Mesendoderm (in vitro differentiated cells): ENCODE measurements around the gene TRIP10.
A peak's percentile ranks its signal among the peaks of the same experiment; 100 is the strongest.

Experiments used
- DNase-seq: peaks from one replicate; pipeline ENCODE4 v3.0.0; 2013
- H2AK5ac ChIP-seq: 2 replicates; pipeline ENCODE4 v1.6.1; 2013; ENCODE audit warnings: low read length, inconsistent platforms
- H2BK120ac ChIP-seq: 2 replicates; pipeline ENCODE4 v1.6.1; 2013; ENCODE audit warnings: low read depth, mild to moderate bottlenecking, low read length, moderate library complexity, mixed read lengths
- H2BK15ac ChIP-seq: replicated peaks from 2 replicates; pipeline ENCODE4 v1.6.1; 2013; ENCODE audit warnings: low read depth, mild to moderate bottlenecking, moderate library complexity
- H2BK5ac ChIP-seq: 2 replicates; pipeline ENCODE4 v1.6.1; 2013; ENCODE audit warnings: low read length, inconsistent platforms
- H3K18ac ChIP-seq: 2 replicates; pipeline ENCODE4 v1.6.1; 2013; ENCODE audit warnings: mild to moderate bottlenecking, low read length, mixed read lengths
- H3K23ac ChIP-seq: one replicate; pipeline ENCODE4 v1.6.1; 2013; ENCODE audit warnings: low read length
- H3K27ac ChIP-seq: 2 replicates; pipeline ENCODE4 v1.5.1; 2013; ENCODE audit warnings: low read depth, mild to moderate bottlenecking, inconsistent platforms, low read length, moderate library complexity
- H3K27me3 ChIP-seq: 2 replicates; pipeline ENCODE4 v1.6.1; 2013; ENCODE audit warnings: low read length, control low read depth, mild to moderate bottlenecking, inconsistent platforms; ENCODE audit not compliant: insufficient read depth, poor library complexity
- H3K36me3 ChIP-seq: 2 replicates; pipeline ENCODE4 v1.6.1; 2013; ENCODE audit warnings: low read length, inconsistent platforms; ENCODE audit not compliant: control insufficient read depth, insufficient read depth
- H3K4ac ChIP-seq: one replicate; pipeline ENCODE4 v1.6.1; 2013; ENCODE audit warnings: low read depth, mild to moderate bottlenecking, low read length, moderate library complexity
- H3K4me1 ChIP-seq: 2 replicates; pipeline ENCODE4 v1.6.1; 2013; ENCODE audit warnings: low read depth, low read length, inconsistent platforms; ENCODE audit not compliant: control insufficient read depth
- H3K4me2 ChIP-seq: 2 replicates; pipeline ENCODE4 v1.6.1; 2013; ENCODE audit warnings: low read length
- H3K4me3 ChIP-seq: 2 replicates; pipeline ENCODE4 v1.5.1; 2013; ENCODE audit warnings: mild to moderate bottlenecking, low read length
- H3K56ac ChIP-seq: one replicate; pipeline ENCODE4 v1.6.1; 2013; ENCODE audit warnings: low read length
- H3K79me1 ChIP-seq: 2 replicates; pipeline ENCODE4 v1.6.1; 2013; ENCODE audit warnings: low read length, inconsistent platforms
- H3K79me2 ChIP-seq: 2 replicates; pipeline ENCODE4 v1.6.1; 2013; ENCODE audit warnings: mild to moderate bottlenecking, low read length; ENCODE audit not compliant: control insufficient read depth, insufficient read depth
- H3K9ac ChIP-seq: 2 replicates; pipeline ENCODE4 v1.6.1; 2013; ENCODE audit warnings: low read length, inconsistent platforms
- H4K5ac ChIP-seq: one replicate; pipeline ENCODE4 v1.6.1; 2013; ENCODE audit warnings: low read length
- H4K8ac ChIP-seq: one replicate; pipeline ENCODE4 v1.6.1; 2013; ENCODE audit warnings: low read depth, mild to moderate bottlenecking, control low read depth, low read length, moderate library complexity
- WGBS: extraction: QIAGEN DNeasy Blood & Tissue Kit; methylation state at CpG from one replicate; pipeline ENCODE4 v1.1.7; 2013; ENCODE audit warnings: low lambda C conversion rate, missing lambda C conversion rate; ENCODE audit not compliant: insufficient coverage; ENCODE audit errors: extremely low coverage; 5-methylcytosine and 5-hydroxymethylcytosine counted together

TRIP10 gene

GRCh38 chr19:6790194-6791128, 51.0 kb downstream of the TRIP10 start:
- H3K36me3 ChIP-seq, result no peaks in the 10 kb centered on the region
- no peak overlapping the region for H2BK15ac ChIP-seq
- no peak overlapping the region for H3K4ac ChIP-seq
- no peak overlapping the region for H3K18ac ChIP-seq
- DNase-seq, result no peak
- no peak overlapping the region for H3K9ac ChIP-seq
- H3K27ac ChIP-seq, result no peak overlapping the region
- H3K4me2 ChIP-seq, result no peak overlapping the region
- H2AK5ac ChIP-seq, result no peak overlapping the region
- H3K4me3 ChIP-seq, result no peak overlapping the region
- no peak overlapping the region for H3K56ac ChIP-seq
- H3K79me1 ChIP-seq, result no peaks in the 10 kb centered on the region
- no peaks in the 10 kb centered on the region for H3K27me3 ChIP-seq
- H2BK5ac ChIP-seq, result no peak overlapping the region
- H3K4me1 ChIP-seq, result no peaks in the 10 kb centered on the region
- H3K23ac ChIP-seq, result no peak overlapping the region
- no peak overlapping the region for H4K5ac ChIP-seq
- WGBS, result no CpG with 5 or more reads among the region's 5 CpGs
- no peak overlapping the region for H4K8ac ChIP-seq
- no peak overlapping the region for H2BK120ac ChIP-seq
- H3K79me2 ChIP-seq, result no peaks in the 10 kb centered on the region

- no peak overlapping the region for H2BK120ac ChIP-seq
Measured at GRCh38 chr19:6791237-6791636, 51.8 kb downstream of the TRIP10 start.

GRCh38 chr19:6793411-6793810, 53.9 kb downstream of the TRIP10 start:
- H3K9ac ChIP-seq, result no peak overlapping the region
- H3K36me3 ChIP-seq, result no peaks in the 10 kb centered on the region
- no CpG with 5 or more reads among the region's 4 CpGs for WGBS
- H3K23ac ChIP-seq, result no peak overlapping the region
- H3K56ac ChIP-seq, result no peak overlapping the region
- H2BK120ac ChIP-seq, result no peak overlapping the region
- H3K4me3 ChIP-seq, result no peak overlapping the region
- H3K18ac ChIP-seq, result no peak overlapping the region
- H3K27me3 ChIP-seq, result no peaks in the 10 kb centered on the region
- H3K4ac ChIP-seq, result no peak overlapping the region
- H3K4me1 ChIP-seq, result no peaks in the 10 kb centered on the region
- no peak overlapping the region for H2AK5ac ChIP-seq
- H3K79me2 ChIP-seq, result no peaks in the 10 kb centered on the region
- H3K79me1 ChIP-seq, result no peaks in the 10 kb centered on the region
- H4K5ac ChIP-seq, result no peak overlapping the region
- DNase-seq, result no peak
- H3K27ac ChIP-seq, result no peak overlapping the region
- H4K8ac ChIP-seq, result no peak overlapping the region
- H2BK5ac ChIP-seq, result no peak overlapping the region
- no peak overlapping the region for H2BK15ac ChIP-seq
- no peak overlapping the region for H3K4me2 ChIP-seq

More at GRCh38 chr19:6791237-6791636, 51.8 kb downstream of the TRIP10 start:
- H3K56ac ChIP-seq, result no peak overlapping the region
- H3K36me3 ChIP-seq, result no peaks in the 10 kb centered on the region
- H4K5ac ChIP-seq, result no peak overlapping the region
- no peak for DNase-seq
- no peak overlapping the region for H3K4me3 ChIP-seq
- H3K4me2 ChIP-seq, result no peak overlapping the region
- no peaks in the 10 kb centered on the region for H3K4me1 ChIP-seq
- H2AK5ac ChIP-seq, result no peak overlapping the region
- no peak overlapping the region for H3K27ac ChIP-seq
- WGBS, result no CpG with 5 or more reads among the region's 6 CpGs
- H3K23ac ChIP-seq, result no peak overlapping the region
- no peak overlapping the region for H4K8ac ChIP-seq
- H3K79me1 ChIP-seq, result no peaks in the 10 kb centered on the region
- H3K18ac ChIP-seq, result no peak overlapping the region
- H3K4ac ChIP-seq, result no peak overlapping the region
- H2BK5ac ChIP-seq, result no peak overlapping the region
- H3K79me2 ChIP-seq, result no peaks in the 10 kb centered on the region
- H3K9ac ChIP-seq, result no peak overlapping the region
- H3K27me3 ChIP-seq, result no peaks in the 10 kb centered on the region
- H2BK15ac ChIP-seq, result no peak overlapping the region

- H3K18ac ChIP-seq, result no peak overlapping the region
- no peak overlapping the region for H2BK120ac ChIP-seq
- no peak overlapping the region for H3K56ac ChIP-seq
- H2BK15ac ChIP-seq, result no peak overlapping the region
- H2BK5ac ChIP-seq, result no peak overlapping the region
- H3K27ac ChIP-seq, result no peak overlapping the region
- H2AK5ac ChIP-seq, result no peak overlapping the region
- H3K4me1 ChIP-seq, result no peaks in the 10 kb centered on the region
- H4K8ac ChIP-seq, result no peak overlapping the region
- no peak overlapping the region for H3K4me3 ChIP-seq
- no peak overlapping the region for H3K4ac ChIP-seq
- H3K4me2 ChIP-seq, result no peak overlapping the region
- no peak overlapping the region for H3K23ac ChIP-seq
- no peak for DNase-seq
- no peak overlapping the region for H4K5ac ChIP-seq
- no peaks in the 10 kb centered on the region for H3K79me2 ChIP-seq
- H3K9ac ChIP-seq, result no peak overlapping the region
- H3K27me3 ChIP-seq, result no peaks in the 10 kb centered on the region
- WGBS, result no CpG with 5 or more reads among the region's 5 CpGs
- no peaks in the 10 kb centered on the region for H3K36me3 ChIP-seq
- H3K79me1 ChIP-seq, result no peaks in the 10 kb centered on the region
Measured at GRCh38 chr19:6793973-6794372, 54.5 kb downstream of the TRIP10 start.

GRCh38 chr19:6794686-6795431, 55.4 kb downstream of the TRIP10 start:
- Histone ChIP-seq H4K5ac (no peak overlapping the region), H3K4me1 (no peaks in the 10 kb centered on the region), H2BK5ac (no peak overlapping the region), H3K4me3 (no peak overlapping the region), H3K79me2 (no peaks in the 10 kb centered on the region), H3K4me2 (no peak overlapping the region), H3K56ac (no peak overlapping the region), H3K9ac (no peak overlapping the region), H2AK5ac (no peak overlapping the region), H3K79me1 (no peaks in the 10 kb centered on the region), H3K4ac (no peak overlapping the region), H4K8ac (no peak overlapping the region), H2BK15ac (no peak overlapping the region), H3K36me3 (no peaks in the 10 kb centered on the region), H3K18ac (no peak overlapping the region), H3K27ac (no peak overlapping the region), H3K27me3 (no peaks in the 10 kb centered on the region), H3K23ac (no peak overlapping the region), H2BK120ac (no peak overlapping the region)
- WGBS, result no CpG with 5 or more reads among the region's 13 CpGs
- peak; percentile 39 for DNase-seq
